Measurements from ENCODE around the gene NR1I2.

NR1I2 gene

DNA sequence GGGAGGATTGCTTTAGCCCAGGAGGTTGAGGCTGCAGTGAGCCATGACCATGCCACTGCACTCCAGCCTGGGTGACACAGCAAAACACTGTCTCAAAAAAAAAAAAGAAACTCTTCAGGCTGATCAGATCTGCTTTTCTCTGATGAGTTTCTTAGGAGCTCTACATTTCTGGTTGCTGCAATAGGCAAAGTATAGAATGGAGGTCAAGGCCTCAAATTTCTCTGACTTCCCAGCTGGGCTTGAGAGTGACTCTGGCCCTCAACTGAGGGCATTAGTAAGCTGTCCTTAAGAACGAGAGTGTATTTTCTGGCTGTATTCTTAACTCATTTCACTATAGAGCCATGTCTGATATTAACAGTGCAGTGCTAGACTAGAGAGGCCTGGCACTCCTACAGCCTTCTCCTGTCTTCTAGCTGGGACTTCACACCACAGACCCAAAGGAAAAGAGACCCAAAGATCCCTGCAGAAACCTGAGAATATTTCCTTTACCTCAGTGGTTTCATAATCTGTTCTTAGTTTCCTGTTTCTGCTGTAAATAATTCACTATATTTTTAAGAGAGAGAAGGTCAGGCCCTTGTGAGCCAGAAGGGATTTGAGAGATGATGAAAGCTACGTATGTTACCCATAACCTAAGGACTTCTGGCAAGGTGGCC, 2.0 kb upstream of the NR1I2 start:
- DNase-seq: no peak

DNA sequence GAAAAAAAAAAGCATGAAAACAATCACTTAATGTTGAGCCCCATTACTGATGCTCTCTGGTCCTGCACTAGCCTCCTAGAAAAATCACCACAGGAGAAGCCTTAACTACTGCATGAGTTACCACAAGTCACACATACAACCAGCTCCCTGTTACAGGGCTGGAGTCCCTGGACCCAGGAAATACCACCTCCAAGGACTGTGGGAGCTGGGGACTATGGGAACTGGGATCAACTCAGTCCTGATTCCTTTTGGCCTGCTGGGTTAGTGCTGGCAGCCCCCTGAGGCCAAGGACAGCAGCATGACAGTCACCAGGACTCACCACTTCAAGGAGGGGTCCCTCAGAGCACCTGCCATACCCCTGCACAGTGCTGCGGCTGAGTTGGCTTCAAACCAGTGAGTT, 559 bp downstream of the NR1I2 start:
- DNase-seq: no peak

DNA sequence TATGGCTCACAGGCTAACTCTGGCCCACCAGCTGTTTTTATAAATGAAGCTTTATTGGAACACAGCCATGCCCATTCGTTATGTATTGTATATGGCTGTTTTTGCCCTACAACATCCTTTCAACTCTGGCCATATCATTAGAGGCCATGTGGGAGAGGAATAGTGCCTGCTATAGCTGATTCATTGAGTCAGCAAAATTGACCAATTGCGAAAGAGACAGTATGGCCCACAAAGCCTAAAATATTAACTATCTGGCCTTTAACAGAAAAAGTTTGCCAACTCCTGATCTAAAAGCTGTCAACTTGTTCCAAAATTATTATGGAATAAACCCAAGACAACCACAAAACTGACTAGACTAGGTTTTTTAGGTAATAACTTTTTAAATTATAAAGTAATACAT, 1.4 kb downstream of the NR1I2 start:
- DNase-seq: no peak

DNA sequence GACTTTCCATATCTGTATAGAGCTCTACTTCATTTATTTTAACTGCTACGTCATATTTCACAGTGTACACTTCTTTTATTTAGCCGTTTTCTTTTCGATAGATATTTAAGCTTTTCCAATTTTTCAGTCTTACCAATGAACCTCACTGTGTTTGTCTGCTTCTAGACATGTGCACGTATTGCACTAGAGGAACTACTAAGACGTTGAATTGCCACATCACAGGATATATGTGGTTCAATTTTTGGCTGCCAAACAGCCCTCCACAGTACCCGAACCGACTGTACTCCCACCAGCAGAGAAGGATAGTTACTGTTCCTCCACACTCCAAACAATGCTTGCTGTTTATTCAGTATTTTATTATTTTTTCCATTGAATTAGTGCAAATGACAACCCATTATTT, 2.0 kb downstream of the NR1I2 start:
- no peak for DNase-seq

DNA sequence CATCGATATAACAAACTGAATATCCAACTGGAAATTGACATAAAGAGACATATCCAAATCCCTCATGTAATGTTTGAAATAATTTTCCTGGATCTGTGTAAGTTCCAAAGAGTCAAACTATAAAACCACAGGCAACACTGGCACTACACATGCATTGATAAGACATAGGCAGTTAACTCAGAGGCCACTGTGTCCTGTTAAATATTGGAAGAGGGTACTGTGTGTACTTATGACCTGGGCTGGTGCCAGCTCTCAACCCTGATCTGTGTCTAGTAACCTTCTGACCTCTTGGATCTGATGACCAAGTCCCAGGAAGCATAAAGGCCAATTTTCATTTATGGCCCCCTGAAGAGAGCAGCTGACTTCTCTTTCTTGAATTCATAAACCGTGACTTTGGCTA, 4.5 kb downstream of the NR1I2 start:
- no peak for DNase-seq

DNA sequence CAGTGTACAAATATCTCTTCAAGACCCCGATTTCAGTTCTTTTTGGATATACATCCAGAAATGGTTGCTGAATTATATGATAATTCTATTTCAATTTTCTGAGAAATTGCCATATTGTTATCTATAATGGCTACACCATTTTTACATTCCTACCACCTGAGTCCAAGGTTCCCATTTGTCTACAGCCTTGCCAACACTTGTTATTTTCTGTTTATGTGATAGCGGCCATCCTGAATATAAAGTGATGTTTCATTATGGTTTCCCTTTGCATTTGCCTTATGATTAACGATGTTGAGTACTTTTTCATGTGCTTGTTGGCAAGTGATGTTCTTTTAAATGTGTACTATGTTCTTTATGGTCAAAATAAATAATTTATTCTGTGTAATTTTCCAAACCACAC, 8.5 kb downstream of the NR1I2 start:
- no peak for DNase-seq

DNA sequence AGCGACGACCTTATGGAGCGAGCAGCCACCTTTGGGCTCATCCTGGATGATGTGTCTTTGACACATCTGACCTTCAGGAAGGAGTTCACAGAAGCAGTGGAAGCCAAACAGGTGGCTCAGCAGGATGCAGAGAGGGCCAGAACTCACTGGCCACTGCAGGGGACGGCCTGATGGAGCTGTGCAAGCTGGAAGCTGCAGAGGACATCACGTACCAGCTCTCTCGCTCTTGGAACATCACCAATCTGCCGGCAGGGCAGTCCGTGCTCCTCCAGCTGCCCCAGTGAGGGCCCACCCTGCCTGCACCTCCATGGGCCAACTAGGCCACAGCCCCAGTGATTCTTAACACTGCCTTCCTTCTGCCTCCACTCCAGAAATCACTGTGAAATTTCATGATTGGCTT, 10.4 kb downstream of the NR1I2 start:
- DNase-seq: no peak

DNA sequence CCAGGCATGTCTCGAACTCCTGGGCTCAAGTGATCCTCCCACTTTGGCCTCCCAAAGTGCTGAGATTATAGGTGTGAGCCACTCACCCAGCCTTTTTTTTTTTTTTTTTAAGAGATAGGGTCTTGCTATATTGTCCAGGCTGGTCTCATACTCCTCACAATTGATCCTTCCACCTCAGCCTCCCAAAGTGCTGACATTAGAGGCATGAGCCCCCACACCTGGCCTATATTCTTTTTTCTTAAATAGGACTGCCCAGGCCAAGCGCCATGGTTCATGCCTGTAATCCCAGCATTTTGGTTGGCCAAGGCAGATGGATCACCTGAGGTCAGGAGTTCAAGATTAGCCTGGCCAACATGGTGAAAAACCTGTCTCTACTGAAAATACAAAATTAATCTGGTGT, 12.5 kb downstream of the NR1I2 start:
- DNase-seq: no peak

DNA sequence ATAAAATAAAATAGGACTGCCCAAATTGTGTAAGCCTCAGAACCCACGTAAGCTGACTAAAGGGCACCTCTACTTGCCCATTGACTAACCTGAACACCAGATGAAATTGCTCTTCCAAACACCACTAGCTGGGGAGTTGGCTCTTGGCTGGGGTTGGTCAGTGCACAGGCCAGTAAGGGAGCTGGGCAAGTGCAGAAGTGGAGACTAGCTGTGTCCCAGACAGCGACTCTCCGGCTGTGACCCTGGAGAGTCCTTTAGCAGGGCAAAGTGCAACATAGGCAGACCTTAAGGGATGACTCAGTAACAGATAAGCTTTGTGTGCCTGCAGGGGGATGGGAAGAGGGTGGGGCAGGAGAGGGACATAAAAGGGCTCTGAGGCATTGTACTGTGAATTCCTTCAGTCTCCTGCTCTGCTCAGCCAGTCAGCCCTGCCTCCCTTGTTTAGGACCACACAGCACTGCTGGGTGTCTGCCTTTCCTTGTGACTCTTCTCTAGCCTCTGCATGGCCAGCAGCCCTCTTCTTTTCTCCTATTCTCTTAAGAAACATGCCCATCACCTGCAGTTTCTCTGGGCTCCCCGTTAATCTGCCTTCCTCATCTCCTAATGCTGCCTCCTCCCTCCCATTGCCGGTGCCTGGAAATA, 13.2 kb downstream of the NR1I2 start:
- no peak for DNase-seq

DNA sequence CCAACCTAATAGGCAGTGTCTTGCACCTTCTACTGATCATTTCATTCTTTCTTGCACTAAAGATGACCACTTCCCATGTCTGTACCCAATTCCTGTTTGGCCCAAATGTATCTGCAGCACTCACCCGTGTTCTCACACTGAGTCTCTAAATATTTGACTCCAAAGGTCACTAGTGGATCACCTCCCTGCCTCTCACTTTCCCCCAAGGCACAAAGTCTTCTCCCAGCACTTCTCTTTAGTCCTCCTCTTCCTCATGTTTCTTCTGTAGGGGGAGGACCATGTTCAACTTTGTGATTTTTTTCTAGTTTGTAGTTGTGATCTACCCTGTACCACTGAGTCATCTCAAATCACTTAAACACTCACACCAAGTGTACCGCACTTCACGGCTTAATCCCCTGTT, 13.9 kb downstream of the NR1I2 start:
- no peak for DNase-seq

DNA sequence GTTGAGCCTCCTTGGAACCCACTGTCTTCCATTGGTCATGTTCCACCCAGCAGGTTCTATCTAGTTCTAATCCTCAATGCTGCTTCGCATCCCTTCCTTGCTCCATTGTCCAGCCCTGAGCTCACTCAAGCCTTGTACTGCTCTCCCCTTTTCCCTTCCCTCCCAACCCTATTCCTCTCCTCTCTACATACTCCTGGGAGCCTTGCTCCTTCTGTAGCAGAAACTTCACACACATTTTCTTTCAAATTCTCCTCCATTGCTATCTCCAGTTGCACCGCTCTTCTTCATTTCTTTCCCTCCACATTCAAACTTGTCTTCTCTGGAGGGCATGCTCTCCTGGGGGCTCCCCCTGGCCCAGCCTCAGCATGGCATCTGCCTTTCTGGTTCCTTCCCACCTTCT, 14.5 kb downstream of the NR1I2 start:
- no peak for DNase-seq

DNA sequence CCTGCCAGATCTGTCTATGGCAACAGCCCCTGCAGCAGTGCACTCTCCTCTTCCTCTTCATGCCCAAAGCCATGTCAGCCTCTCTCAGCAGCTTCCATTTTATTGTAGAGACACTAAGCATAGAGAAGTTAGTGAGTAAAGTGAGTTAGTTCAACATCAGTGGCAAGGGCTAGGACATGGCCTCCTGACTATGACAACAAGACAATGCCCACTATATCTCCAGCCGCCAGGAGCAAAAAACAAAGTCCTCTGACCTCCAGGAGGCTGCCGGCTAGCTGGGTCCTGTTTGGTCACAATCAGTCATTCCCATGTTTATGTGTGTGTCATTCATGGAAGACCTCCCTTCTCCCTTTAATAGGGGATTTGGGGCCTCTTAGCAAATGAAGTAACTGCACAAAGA, 14.9 kb downstream of the NR1I2 start:
- no peak for DNase-seq

DNA sequence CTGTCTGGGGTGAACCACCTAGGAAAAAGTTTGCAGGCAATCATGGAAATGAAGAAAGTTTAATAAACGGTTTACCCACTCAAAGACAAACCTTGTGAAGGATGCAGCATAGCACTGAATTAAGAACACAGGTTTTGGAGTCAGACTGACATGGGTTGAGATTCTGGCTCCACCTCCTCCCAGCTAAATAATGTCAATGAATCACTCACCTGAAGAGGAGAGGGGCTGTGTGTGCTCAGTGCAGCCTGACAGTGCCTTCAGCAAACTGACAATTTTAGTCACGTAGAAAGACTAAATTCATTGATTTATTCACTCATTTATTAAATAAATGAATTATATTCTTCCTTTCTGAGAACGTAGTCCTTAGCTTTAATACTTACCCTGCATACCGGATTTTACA, 18.9 kb downstream of the NR1I2 start:
- DNase-seq: no peak

DNA sequence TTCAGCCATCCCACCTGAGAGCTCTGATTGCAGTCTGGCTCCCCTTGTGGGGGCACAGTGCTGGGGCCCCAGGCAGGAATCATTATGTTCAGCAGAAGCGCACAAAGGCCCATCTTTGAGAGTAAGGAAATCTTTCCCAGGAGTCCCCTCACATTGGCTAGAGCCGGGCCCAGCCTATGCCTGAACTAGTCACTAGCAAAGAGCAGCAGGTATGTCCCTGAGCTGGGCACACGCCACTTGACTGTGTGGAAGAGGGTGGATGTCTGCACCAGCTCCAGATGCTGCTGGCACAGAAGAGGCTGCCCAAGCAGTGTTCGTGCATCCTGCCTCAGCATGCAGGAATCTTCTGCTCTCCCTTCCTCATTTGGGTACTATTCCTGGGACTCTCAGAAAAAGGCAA, 26.3 kb downstream of the NR1I2 start:
- no peak for DNase-seq

DNA sequence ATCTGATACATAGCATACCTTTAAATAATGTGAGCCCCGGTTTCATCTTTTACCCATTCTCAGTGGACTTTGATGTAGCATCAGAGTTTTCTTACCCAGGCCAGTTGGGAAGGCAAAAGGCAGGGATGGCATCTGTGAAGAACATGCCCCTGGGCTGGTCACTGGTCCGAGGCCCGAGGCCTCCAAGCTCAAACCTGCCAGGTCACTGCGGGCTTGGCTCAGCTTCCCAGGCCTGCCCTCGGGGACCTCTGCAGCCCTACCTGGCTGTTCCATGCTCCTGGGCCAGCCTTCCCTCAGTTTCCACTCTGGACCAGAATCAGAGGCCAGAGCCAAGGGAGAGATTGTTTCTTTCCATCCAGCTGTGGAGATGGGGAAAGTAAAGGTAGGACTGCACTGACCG, 26.9 kb downstream of the NR1I2 start:
- no peak for DNase-seq

DNA sequence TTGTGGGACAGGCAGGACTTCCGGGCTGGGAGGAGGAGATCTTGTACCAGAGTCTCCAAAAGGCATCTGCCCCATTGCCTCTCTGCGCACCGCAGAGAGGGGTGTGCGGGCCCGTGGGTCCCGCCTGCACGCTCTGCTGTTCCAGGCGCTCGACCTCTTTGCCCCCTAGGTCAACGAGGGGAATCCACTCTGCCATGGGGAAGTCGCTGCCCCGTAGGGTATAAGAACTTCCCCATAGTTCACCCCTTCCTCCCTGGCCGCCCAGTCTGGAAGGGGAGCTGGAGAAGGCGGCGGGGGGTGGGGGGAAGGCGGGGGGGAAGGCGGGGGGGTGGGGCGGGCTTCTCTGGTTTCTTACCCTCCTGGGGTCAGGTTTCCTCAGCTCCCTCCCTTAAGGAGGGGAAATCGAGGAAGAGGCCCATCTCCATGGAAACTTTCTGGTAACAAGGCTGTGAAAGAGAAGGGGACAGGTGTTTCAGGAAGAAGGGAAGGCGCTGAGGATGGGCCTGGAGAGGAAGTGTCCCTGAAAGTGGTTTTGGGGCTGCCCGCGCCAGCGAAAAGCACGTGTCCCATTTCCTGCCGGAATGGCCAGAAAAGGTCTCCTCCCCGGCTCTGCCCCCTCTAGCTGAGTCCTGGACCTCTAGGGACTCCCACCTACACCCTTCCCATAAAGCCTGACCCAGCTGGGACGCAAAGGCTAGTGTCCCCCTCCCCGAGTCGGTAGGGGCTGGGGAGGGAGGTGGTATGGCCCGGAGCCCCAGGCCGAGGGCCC, 27.5 kb downstream of the NR1I2 start:
- DNase-seq: peak; percentile 16

DNA sequence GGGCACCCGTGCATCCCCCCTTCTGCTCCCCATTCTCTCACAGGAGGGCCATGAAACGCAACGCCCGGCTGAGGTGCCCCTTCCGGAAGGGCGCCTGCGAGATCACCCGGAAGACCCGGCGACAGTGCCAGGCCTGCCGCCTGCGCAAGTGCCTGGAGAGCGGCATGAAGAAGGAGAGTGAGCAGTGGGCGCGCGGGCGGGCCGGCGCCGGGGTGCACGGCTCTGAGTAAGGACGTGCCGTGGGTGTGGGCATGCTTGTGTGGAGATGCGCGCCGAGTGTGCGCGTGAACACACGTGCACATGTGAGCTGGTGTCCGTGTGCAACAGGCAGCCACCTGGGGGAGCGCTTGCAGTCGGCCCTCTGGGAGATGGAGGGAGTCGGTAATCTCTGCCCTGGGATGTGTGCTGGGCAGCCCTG, 28.1 kb downstream of the NR1I2 start:
- DNase-seq: peak; percentile 57

DNA sequence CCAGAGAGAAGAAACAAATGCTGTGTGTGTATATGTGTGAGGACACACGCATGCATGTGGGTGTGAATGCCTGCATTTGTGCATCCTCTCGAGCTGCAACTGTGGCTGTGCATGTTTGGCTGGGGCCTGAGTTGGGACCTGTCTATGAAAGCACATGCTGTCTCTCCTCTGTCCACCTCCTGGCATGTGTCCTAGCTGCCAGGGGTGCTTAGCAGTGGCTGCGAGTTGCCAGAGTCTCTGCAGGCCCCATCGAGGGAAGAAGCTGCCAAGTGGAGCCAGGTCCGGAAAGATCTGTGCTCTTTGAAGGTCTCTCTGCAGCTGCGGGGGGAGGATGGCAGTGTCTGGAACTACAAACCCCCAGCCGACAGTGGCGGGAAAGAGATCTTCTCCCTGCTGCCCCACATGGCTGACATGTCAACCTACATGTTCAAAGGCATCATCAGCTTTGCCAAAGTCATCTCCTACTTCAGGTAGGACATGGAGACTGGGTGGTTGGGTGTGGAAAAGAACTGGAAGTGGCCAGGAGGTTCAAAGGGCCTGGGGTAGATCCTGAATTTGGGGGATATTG, 30.7 kb downstream of the NR1I2 start:
- DNase-seq: no peak

DNA sequence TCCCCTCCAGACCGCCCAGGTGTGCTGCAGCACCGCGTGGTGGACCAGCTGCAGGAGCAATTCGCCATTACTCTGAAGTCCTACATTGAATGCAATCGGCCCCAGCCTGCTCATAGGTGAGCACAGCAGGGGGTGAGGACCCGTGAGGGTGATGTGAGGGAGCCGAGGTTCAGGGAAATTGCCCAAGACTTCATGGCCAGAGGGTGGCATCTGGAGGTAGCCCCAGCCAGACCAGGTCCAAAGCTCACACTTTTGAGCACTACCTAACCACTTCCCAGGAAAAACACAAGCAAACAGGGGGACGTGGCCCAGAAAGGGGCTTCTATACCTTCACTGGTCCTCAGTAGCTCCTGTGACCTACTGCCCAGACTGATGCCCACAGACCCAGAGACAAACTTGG, 33.8 kb downstream of the NR1I2 start:
- DNase-seq: no peak

DNA sequence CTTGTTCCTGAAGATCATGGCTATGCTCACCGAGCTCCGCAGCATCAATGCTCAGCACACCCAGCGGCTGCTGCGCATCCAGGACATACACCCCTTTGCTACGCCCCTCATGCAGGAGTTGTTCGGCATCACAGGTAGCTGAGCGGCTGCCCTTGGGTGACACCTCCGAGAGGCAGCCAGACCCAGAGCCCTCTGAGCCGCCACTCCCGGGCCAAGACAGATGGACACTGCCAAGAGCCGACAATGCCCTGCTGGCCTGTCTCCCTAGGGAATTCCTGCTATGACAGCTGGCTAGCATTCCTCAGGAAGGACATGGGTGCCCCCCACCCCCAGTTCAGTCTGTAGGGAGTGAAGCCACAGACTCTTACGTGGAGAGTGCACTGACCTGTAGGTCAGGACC, 35.2 kb downstream of the NR1I2 start:
- no peak for DNase-seq

DNA sequence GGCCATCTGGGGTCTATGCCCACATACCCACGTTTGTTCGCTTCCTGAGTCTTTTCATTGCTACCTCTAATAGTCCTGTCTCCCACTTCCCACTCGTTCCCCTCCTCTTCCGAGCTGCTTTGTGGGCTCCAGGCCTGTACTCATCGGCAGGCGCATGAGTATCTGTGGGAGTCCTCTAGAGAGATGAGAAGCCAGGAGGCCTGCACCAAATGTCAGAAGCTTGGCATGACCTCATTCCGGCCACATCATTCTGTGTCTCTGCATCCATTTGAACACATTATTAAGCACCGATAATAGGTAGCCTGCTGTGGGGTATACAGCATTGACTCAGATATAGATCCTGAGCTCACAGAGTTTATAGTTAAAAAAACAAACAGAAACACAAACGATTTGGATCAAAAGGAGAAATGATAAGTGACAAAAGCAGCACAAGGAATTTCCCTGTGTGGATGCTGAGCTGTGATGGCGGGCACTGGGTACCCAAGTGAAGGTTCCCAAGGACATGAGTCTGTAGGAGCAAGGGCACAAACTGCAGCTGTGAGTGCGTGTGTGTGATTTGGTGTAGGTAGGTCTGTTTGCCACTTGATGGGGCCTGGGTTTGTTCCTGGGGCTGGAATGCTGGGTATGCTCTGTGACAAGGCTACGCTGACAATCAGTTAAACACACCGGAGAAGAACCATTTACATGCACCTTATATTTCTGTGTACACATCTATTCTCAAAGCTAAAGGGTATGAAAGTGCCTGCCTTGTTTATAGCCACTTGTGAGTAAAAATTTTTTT, 35.9 kb downstream of the NR1I2 start:
- DNase-seq: no peak

DNA sequence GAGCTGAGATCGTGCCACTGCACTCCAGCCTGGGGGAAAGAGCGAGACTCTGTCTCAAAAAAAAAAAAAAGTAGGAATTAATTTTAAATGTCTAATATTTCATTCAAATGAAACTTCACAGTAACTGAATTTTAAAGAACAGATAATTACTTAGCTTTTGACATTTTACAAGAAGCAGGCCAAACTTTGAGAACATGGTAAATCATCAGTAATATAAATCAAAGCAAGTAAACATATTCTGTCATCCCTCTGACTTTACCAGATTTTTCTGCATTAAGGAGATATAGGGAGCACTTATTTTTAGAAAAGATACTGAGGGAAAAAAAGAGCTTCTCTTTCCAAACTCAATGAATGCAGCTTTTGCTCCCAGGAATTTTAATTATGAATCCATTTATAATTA, 37.0 kb downstream of the NR1I2 start:
- no peak for DNase-seq

DNA sequence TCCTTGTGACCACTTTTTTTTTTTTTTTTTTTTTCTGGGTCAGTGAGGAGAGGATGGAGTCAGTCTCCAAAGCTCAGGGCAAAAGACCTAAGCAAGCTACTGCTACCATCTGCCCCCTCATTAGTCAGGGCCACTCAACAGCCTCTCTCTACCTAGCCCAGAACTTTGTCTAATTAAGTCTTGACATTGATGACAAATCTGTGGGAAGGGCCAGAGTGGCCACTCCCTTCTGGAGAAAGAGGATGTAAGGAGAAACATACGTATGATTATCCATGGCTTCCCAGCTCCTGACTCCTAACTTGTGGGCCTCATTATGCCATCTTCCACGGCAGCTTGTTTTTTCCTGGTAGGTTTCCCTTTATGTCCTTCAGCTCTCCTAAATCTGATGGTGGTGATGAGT, 37.9 kb downstream of the NR1I2 start:
- no peak for DNase-seq

Data from stimulated activated CD4-positive, alpha-beta T cell treated with anti-CD3 and anti-CD28 coated beads, Interleukin-12 subunit alpha, Interleukin-12 subunit beta, amount 100 ng/mL, for 4 hours (primary cell).